Stimulated activated CD8-positive, alpha-beta memory T cell treated with anti-CD3 and anti-CD28 coated beads, Interleukin-12 subunit alpha, Interleukin-12 subunit beta, amount 100 ng/mL, for 1 hour (primary cell): Measurements from ENCODE around the gene CHODL.

Experiments
- DNase-seq: peaks from one replicate; pipeline ENCODE4 v3.0.0-alpha.2; 2020; ENCODE audit warnings: low read depth

Gene CHODL

GRCh38 chr21:18244671-18245463 is at the start of gene CHODL:
Gene CHODL (plus strand): TSS chr21:18244833. CDS start chr21:18245224, 391 bp downstream.
- no peak for DNase-seq

- DNase-seq, result no peak
These were observed 39.7 kb upstream of the CHODL start for GRCh38 chr21:18204931-18205330.

GRCh38 chr21:18218331-18218730 is 26.3 kb upstream of the CHODL start:
- no peak for DNase-seq

- no peak for DNase-seq
These were observed 24.1 kb upstream of the CHODL start for GRCh38 chr21:18220498-18220897.

GRCh38 chr21:18222346-18222745 is 22.3 kb upstream of the CHODL start:
- DNase-seq, result no peak

- DNase-seq, result no peak
These were observed 16.4 kb upstream of the CHODL start for GRCh38 chr21:18228060-18228739.

GRCh38 chr21:18235545-18235944 is 9.1 kb upstream of the CHODL start:
- no peak for DNase-seq

GRCh38 chr21:18245464-18245967 is 883 bp downstream of the CHODL start:
- no peak for DNase-seq

GRCh38 chr21:18248171-18248570 is 3.5 kb downstream of the CHODL start:
- no peak for DNase-seq

GRCh38 chr21:18249672-18250071 is 5.0 kb downstream of the CHODL start:
- DNase-seq, result no peak

GRCh38 chr21:18251065-18251464 is 6.4 kb downstream of the CHODL start:
- DNase-seq, result no peak

GRCh38 chr21:18252256-18252655 is 7.6 kb downstream of the CHODL start:
- DNase-seq, result no peak

- DNase-seq, result no peak
These were observed 8.0 kb downstream of the CHODL start for GRCh38 chr21:18252680-18253079.

- no peak for DNase-seq
These were observed 8.6 kb downstream of the CHODL start for GRCh38 chr21:18253221-18253620.

- no peak for DNase-seq
These were observed 9.2 kb downstream of the CHODL start for GRCh38 chr21:18253799-18254198.

GRCh38 chr21:18265944-18266343 is 21.3 kb downstream of the CHODL start:
- DNase-seq, result no peak

GRCh38 chr21:18267496-18267895 is 22.9 kb downstream of the CHODL start:
- DNase-seq, result no peak

GRCh38 chr21:18268906-18269305 is 24.3 kb downstream of the CHODL start:
- DNase-seq, result no peak

GRCh38 chr21:18269856-18270255 is 25.2 kb downstream of the CHODL start:
- DNase-seq, result no peak

- DNase-seq, result no peak
These were observed 28.8 kb downstream of the CHODL start for GRCh38 chr21:18273400-18273799.

- no peak for DNase-seq
These were observed 29.7 kb downstream of the CHODL start for GRCh38 chr21:18274370-18274769.

GRCh38 chr21:18275781-18276180 is 31.1 kb downstream of the CHODL start:
- DNase-seq, result no peak

GRCh38 chr21:18285379-18285778 is 40.7 kb downstream of the CHODL start:
- no peak for DNase-seq
